Cardiac muscle cell (in vitro differentiated cells and primary cell): ENCODE results near the gene GLB1L. TPM values are rescaled to one million over a fixed set of nuclear protein-coding genes. Genes with fewer than 3 reads are reported as not detected.

ENCODE experiments used
- DNase-seq, 2 donors: peaks; one replicate each; pipeline versions ENCODE4 v3.0.0 to v3.0.0-alpha.2; 2010 to 2017; ENCODE audit warnings: low read depth in 1 of 2, low spot score in 1 of 2
- H3K27ac ChIP-seq: fragments of 200-600 bp; sonication (generic); 2 replicates; pipeline ENCODE4 v1.5.1; 2016
- H3K27me3 ChIP-seq: fragments of 200-600 bp; sonication (generic); 2 replicates; pipeline ENCODE4 v1.6.0; 2016; ENCODE audit warnings: control low read depth
- H3K36me3 ChIP-seq: fragments of 200-600 bp; sonication (generic); 2 replicates; pipeline ENCODE4 v1.5.1; 2016; ENCODE audit warnings: control low read depth
- H3K4me1 ChIP-seq: fragments of 200-600 bp; sonication (generic); 2 replicates; pipeline ENCODE4 v1.8.1; 2017; ENCODE audit warnings: low read depth, mild to moderate bottlenecking, mixed run types
- H3K4me3 ChIP-seq: fragments of 200-600 bp; sonication (generic); 2 replicates; pipeline ENCODE4 v1.5.1; 2016; ENCODE audit warnings: mild to moderate bottlenecking
- H3K9me3 ChIP-seq: fragments of 200-600 bp; sonication (generic); 2 replicates; pipeline ENCODE4 v1.5.1; 2017; ENCODE audit warnings: low read depth, mild to moderate bottlenecking, control low read depth
- CTCF ChIP-seq: IDR thresholded peaks from 2 replicates; pipeline ENCODE4 v1.5.1; 2012; ENCODE audit warnings: low read depth, mild to moderate bottlenecking, low read length
- polyA plus RNA-seq: library from polyadenylated mRNA; unstranded; fragments of >200 nt; fragmentation: Nextera tagmentation; extraction: Ambion mirVana; gene quantifications from 2 replicates; pipeline ENCODE4 v1.2.1, GENCODE V29; 2016
- total RNA-seq: library from RNA; depleted of rRNA; stranded (reverse); fragments of >200 nt; gene quantifications from 2 replicates; pipeline ENCODE4 v1.2.3, GENCODE V29; 2016

The GLB1L gene
- total and polyA plus RNA-seq, 2 experiments from 2014 or later: 3.3 to 10.4 TPM

- no peak for TF ChIP-seq CTCF
- Histone ChIP-seq H3K4me3 (peak within 1 kb of the TSS; percentile 33), H3K9me3 (no peaks in the 10 kb centered on the region), H3K27me3 (peaks cover 69% of the 10 kb centered on the region), H3K4me1 (peaks cover 12% of the 10 kb centered on the region), H3K36me3 (no peaks in the 10 kb centered on the region), H3K27ac (no peak within 1 kb of the TSS)
- DNase-seq: no peak
Observed at GRCh38 chr2:219252900-219253752, 7.9 kb upstream of the GLB1L start, which contains the start of gene TUBA4B. Gene TUBA4B, plus strand, starts transcription at chr2:219253243. Its CDS starts 165 bp downstream, at chr2:219253408.

GRCh38 chr2:219252570-219252899 lies 7.3 kb upstream of the GLB1L start:
- no peak for DNase-seq
- Histone ChIP-seq H3K27me3 (peaks cover 64% of the 10 kb centered on the region), H3K4me3 (no peak overlapping the region), H3K36me3 (no peaks in the 10 kb centered on the region), H3K4me1 (peaks cover 12% of the 10 kb centered on the region), H3K9me3 (no peaks in the 10 kb centered on the region), H3K27ac (no peak overlapping the region)
- no peak for TF ChIP-seq CTCF

DNA sequence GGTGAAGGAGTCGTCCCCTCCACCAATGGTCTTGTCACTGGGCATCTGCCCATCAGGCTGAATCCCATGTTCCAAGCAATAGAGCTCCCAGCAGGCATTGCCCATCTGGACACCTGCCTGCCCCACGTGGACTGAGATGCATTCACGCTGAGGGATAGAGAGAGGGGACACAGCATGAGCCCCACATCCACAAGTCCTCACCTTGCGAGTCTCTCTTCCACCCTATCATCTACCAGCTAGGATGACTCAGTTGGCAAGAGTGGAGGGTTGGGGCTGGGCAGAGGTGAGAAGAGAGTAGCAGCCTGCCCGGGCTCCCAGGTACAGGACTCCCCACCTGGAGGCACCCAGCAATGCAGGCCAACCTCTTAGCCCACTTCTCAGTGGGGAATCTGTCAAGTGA lies 6.8 kb upstream of the GLB1L start:
- no peak for DNase-seq
- no peaks in the 10 kb centered on the region for H3K36me3 ChIP-seq
- no peak overlapping the region for H3K27ac ChIP-seq
- H3K4me1 ChIP-seq: peaks cover 12% of the 10 kb centered on the region
- H3K9me3 ChIP-seq: no peaks in the 10 kb centered on the region
- TF ChIP-seq CTCF: no peak
- H3K27me3 ChIP-seq: peaks cover 59% of the 10 kb centered on the region
- H3K4me3 ChIP-seq: no peak overlapping the region

GRCh38 chr2:219251656-219252055 lies 6.4 kb upstream of the GLB1L start:
- H3K9me3 ChIP-seq: no peaks in the 10 kb centered on the region
- DNase-seq: no peak
- no peaks in the 10 kb centered on the region for H3K36me3 ChIP-seq
- H3K27ac ChIP-seq: no peak overlapping the region
- H3K27me3 ChIP-seq: peaks cover 55% of the 10 kb centered on the region
- peaks cover 12% of the 10 kb centered on the region for H3K4me1 ChIP-seq
- no peak for TF ChIP-seq CTCF
- H3K4me3 ChIP-seq: no peak overlapping the region

DNA sequence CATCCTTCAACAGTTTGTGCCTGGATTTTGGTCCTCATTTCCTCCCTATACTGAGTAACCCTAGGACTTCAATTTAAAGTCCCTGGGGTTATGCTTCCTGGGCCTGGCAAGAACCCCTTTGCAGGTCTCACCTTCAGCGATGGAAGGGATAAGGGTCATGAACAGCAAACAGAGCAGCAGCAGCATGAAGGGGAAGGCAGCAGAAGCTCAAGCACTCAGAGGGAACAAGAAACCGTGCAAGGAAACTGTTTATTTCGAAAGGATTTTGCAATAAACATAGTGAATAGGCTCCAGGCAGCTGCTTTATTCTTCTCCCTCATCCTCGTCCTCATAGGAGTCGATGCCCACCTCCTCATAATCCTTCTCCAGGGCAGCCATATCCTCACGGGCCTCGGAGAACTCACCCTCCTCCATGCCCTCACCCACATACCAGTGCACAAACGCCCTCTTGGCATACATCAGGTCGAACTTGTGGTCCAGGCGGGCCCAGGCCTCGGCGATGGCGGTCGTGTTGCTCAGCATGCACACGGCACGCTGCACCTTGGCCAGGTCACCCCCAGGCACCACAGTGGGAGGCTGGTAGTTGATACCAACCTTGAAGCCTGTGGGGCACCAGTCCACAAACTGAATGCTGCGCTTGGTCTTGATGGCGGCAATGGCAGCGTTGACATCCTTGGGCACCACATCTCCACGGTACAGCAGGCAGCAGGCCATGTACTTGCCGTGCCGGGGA lies 5.0 kb upstream of the GLB1L start:
- peaks cover 18% of the 10 kb centered on the region for H3K4me1 ChIP-seq

More for the DNA sequence above, 5.0 kb upstream of the GLB1L start:
- H3K36me3 ChIP-seq: no peaks in the 10 kb centered on the region
- TF ChIP-seq CTCF: no peak
- H3K4me3 ChIP-seq: no peak overlapping the region
- peaks cover 41% of the 10 kb centered on the region for H3K27me3 ChIP-seq
- H3K9me3 ChIP-seq: no peaks in the 10 kb centered on the region
- no peak for DNase-seq
- H3K27ac ChIP-seq: no peak overlapping the region
